HG03439 (cell line): ENCODE data around the gene SHISAL1.
"Not testable (repeated sequence)": the region's sequence is repeated elsewhere in the genome, so short reads cannot be mapped to it uniquely, and the experiment has no call there.

Experiments
- ATAC-seq: cut with Tn5 transposase; IDR thresholded peaks from one replicate; pipeline ENCODE4 v1.9.1; 2021; ENCODE audit warnings: mild to moderate bottlenecking, moderate library complexity; ENCODE audit not compliant: unreplicated experiment

Gene SHISAL1

DNA sequence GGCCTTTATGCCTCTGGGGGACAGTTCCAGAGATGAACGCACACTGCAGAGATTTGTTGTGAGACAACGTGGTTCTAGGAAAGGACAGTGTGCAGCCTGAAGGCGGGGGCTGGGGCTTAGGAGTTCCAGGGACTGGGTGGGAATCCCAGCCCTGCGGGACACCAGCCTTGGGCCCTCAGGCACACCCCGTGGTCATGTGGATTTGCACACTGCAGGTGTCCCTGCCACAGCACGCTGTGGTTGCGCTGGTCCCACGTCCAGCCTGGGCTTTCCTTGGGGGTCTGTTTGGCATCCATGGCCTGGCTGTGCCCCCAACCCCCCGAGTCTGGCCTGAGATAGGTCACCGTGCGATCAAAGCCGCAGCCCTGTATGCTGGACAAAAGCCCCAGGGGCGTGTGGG is 7.3 kb downstream of the SHISAL1 start:
- ATAC-seq, result no peak

- no peak for ATAC-seq
Measured at GRCh38 chr22:44304911-44305310, 7.8 kb downstream of the SHISAL1 start.

- no peak for ATAC-seq
Measured at GRCh38 chr22:44304354-44304753, 8.4 kb downstream of the SHISAL1 start.

DNA sequence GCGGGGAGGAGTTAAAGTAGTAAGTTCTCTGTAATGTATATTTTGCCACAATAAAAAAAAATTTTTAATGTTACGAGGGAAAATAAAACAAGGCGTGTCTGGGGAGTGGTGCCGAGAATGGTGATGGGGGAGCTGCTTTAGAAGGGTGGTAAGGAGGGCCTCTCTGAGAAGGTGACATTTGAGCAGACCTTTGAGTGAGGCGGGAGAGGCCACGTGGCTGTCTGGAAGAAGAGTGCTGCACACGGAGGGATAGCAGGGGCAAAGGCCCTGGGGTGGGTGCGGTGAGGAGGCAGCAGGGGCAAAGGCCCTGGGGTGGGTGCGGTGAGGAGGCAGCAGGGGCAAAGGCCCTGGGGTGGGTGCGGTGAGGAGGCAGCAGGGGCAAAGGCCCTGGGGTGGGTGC is 10.4 kb downstream of the SHISAL1 start:
- not testable (repeated sequence) for ATAC-seq

- no peak for ATAC-seq
Measured at GRCh38 chr22:44301039-44301438, 11.7 kb downstream of the SHISAL1 start.

- ATAC-seq, result no peak
Measured at GRCh38 chr22:44299124-44299523, 13.6 kb downstream of the SHISAL1 start.

- ATAC-seq, result no peak
Measured at GRCh38 chr22:44298406-44299091, 14.2 kb downstream of the SHISAL1 start.

GRCh38 chr22:44297470-44298061 is 15.2 kb downstream of the SHISAL1 start:
- no peak for ATAC-seq

DNA sequence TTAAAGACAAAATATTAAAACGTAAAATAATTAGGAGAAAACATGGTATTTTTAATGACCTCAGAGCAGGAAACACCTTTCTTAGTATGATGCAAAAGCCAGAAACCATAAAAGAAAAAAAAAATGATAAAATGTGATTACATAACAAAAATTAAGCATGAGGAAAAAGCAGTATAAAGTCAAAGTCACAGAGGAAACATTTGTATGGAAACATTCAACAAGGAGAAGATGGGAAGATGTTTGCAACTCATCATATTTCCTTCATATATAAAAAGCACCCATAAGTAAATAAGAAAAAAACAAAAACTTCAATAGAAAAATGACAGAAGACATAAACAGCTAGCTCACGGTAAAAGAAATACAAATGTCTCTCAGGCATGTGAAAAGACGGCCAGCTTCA is 17.3 kb downstream of the SHISAL1 start:
- ATAC-seq, result no peak

- ATAC-seq, result no peak
Measured at GRCh38 chr22:44293876-44294275, 18.9 kb downstream of the SHISAL1 start.

- no peak for ATAC-seq
Measured at GRCh38 chr22:44293034-44293433, 19.7 kb downstream of the SHISAL1 start.

DNA sequence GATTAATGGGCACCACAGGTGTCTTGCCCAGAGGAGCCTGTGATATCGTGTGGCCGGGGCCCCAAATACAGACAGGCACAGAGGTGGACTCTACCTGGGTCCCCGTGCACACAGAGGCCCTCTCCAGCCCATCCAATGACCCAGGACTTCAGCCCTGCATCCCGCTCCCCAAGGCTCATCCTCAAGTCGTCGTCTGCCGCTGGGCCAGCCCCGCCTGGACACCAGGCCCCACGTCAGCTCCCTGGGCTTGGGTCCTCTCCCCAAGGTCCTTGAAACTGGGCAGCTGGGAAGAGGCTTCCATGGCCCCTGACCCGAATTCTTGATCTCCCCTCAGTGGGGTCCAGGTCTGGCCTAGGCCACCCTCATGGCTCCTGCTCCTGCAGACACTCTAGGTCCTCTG is 20.2 kb downstream of the SHISAL1 start:
- no peak for ATAC-seq

- no peak for ATAC-seq
Measured at GRCh38 chr22:44291674-44292360, 20.9 kb downstream of the SHISAL1 start.

DNA sequence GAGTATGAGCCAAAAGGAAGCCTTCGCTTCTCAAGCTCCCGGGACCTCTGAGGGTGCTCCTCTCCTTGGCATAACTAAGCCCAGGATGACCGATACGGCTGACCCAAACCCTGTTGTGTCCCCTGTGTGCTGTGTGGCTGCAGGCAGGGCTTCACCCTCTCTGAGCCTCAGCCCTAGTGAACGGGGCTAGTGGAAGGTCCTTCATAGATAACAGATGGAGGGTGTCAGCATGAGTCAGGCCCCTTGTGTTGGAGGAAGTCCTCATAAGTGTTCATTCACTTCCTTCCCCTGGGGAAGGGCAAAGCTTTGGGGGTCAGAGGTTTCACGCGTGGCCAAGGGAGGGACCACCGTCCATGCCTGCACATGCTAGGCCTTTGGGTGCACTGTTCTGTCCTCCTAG is 21.5 kb downstream of the SHISAL1 start:
- no peak for ATAC-seq

- no peak for ATAC-seq
Measured at GRCh38 chr22:44289414-44290171, 23.2 kb downstream of the SHISAL1 start.

DNA sequence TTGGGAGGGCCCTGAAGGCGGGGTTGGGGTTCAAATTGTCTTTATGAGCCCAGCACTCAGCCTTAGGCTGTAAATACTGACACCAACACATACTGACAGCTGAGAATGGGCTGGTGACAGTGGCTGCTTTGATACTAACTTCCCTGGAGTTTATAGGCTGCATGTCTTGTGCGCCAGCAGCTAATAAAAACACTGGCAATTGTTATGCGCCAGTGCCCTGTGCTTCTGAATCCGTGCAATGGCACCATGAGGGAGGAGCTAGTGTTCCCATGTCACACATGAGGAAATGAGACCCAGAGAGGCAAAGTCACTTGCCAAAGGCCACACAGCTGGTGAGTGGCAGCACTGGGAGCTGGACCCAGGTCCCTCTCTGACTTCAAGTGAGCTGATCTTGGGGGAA is 23.8 kb downstream of the SHISAL1 start:
- no peak for ATAC-seq

GRCh38 chr22:44287741-44288140 is 25.0 kb downstream of the SHISAL1 start:
- ATAC-seq, result no peak

DNA sequence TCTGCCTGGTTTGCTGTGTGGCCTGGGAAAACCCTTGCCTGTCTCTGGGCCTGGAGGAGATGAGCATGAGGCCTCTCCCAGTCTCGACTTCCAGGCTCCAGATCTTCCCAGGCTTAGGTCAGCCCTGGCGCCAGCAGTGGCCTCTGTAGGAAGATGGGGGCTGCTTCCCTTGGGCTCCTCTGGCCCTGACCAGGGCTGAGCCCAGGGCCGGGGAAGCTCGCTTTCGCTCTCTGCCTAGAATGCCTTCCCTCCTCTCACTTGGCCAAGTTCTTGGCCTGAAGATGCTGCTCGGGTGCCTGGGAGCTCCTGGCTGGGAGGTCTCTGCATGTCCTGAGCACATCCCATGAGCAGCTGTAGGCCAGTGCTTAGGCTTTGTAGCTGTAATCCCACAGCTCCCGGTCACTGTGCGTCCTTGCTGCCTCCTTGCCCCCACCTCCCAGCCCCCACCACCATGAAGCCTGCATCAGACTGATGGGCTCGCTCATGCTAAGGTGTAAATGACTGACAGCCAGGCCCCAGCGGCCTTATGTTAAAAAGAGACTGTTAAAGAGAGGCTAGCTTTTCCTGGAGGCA is 25.5 kb downstream of the SHISAL1 start:
- no peak for ATAC-seq

GRCh38 chr22:44286646-44287045 is 26.1 kb downstream of the SHISAL1 start:
- ATAC-seq, result no peak

GRCh38 chr22:44284711-44285110 is 28.0 kb downstream of the SHISAL1 start:
- ATAC-seq, result no peak
